ENCODE data around the gene RASA2. TPM values are rescaled to one million over a fixed set of nuclear protein-coding genes. Genes with fewer than 3 reads are reported as not detected.

The RASA2 gene
- total RNA-seq, 1 experiment from 2014 or later, result 26.7 TPM

DNA sequence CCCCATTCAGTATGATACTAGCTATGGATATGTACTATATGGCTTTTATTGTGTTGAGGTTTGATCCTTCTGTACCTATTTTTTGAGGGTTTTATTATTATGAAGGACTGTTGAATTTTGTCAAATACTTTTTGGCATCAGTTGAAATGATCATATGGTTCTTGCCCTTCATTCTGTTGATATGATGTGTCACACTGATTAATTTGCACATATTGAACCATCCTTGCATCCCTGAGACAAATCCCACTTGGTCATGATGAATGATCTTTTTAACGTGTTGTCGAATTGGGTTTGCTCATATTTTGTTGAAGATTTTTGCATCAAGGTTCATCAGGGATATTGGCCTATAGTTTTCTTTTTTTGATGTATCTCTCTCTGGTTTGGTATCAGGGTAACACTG is 61.0 kb downstream of the RASA2 start:
- no peaks in the 10 kb centered on the region for H3K27me3 Mint-ChIP-seq (ENCODE audit: insufficient read depth, unreplicated experiment)
- TF ChIP-seq, protein P1, sequence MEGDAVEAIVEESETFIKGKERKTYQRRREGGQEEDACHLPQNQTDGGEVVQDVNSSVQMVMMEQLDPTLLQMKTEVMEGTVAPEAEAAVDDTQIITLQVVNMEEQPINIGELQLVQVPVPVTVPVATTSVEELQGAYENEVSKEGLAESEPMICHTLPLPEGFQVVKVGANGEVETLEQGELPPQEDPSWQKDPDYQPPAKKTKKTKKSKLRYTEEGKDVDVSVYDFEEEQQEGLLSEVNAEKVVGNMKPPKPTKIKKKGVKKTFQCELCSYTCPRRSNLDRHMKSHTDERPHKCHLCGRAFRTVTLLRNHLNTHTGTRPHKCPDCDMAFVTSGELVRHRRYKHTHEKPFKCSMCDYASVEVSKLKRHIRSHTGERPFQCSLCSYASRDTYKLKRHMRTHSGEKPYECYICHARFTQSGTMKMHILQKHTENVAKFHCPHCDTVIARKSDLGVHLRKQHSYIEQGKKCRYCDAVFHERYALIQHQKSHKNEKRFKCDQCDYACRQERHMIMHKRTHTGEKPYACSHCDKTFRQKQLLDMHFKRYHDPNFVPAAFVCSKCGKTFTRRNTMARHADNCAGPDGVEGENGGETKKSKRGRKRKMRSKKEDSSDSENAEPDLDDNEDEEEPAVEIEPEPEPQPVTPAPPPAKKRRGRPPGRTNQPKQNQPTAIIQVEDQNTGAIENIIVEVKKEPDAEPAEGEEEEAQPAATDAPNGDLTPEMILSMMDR (IDR thresholded peaks at IDR 0.05; ENCODE audit: insufficient read depth in 1 of 2, low read depth in 1 of 2, low read length in 1 of 2, severe bottlenecking in 1 of 2, unreplicated experiment in 1 of 2), result no peak
- Histone ChIP-seq H3K4me1 (no peaks in the 10 kb centered on the region), H3K27me3 (replicated peaks; ENCODE audit: control insufficient read depth, insufficient read depth, low read length) (no peaks in the 10 kb centered on the region), H3K36me3 (ENCODE audit: control insufficient read depth, insufficient read depth, low read length) (no peaks in the 10 kb centered on the region), H3K9me3 (peaks cover 3% of the 10 kb centered on the region; the same call in 1 of the 2 replicates), H3K4me3 (ENCODE audit: low read depth, low read length) (no peak overlapping the region)
- no TSS peak for BruUV-seq (replicated peaks)
- H3K27ac Mint-ChIP-seq (ENCODE audit: unreplicated experiment), result no peak overlapping the region
- POLR2A ChIA-PET, result no interaction called here
- intact Hi-C loops (cut with micrococcal nuclease; ENCODE audit: unreplicated experiment), result no loop called here
- no peak overlapping the region for H3K4me3 Mint-ChIP-seq (ENCODE audit: unreplicated experiment)
- DNase-seq, result no peak
- H3K36me3 Mint-ChIP-seq (ENCODE audit: insufficient read depth, unreplicated experiment), result peaks cover 80% of the 10 kb centered on the region
- H3K9me3 Mint-ChIP-seq (ENCODE audit: unreplicated experiment), result peaks cover 26% of the 10 kb centered on the region
- CTCF ChIA-PET, result interaction anchor here (0.6 kb wide), 1 partner anchor 56 kb away, joined by 3 read pairs; no protein-coding TSS in a partner anchor
- H3K4me1 Mint-ChIP-seq (ENCODE audit: low read depth, unreplicated experiment), result no peaks in the 10 kb centered on the region

DNA sequence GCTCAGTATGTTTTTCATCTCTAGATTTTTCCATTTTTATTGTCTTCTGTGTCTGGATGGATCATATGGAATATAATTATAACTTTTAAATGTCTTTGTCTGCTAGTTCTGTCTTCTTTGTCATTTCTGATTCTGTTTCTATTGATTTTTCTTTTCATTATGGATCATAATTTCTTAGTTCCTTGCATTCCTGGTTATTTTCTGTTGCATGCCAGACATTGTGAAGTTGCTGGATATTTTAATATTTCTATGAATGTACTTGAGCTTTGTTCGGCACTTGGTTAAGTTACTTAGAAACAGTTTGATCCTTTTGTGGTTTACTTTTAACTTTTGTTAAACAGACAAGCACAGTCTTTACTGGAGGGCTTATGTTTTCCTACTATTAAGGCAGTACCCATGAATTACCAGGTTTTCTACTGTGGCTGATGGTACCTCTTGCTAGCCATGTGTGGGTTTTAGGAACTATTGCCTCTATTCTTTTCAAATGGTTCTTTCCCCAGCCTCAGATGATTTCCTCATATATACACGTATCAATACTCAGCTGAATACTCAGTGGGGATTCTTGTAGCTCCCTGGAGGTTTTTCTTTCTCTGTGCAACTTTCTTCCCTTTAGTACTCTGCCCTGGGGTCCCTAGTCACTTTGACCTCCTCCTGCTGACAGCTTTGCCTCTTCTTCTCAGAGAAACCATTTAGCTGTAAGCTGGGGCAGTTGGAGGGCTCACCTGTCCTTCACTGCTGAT is 64.3 kb downstream of the RASA2 start:
- Mint-ChIP-seq H3K4me3 (ENCODE audit: unreplicated experiment) (no peak overlapping the region), H3K27ac (ENCODE audit: unreplicated experiment) (no peak overlapping the region), H3K27me3 (ENCODE audit: insufficient read depth, unreplicated experiment) (no peaks in the 10 kb centered on the region), H3K36me3 (ENCODE audit: insufficient read depth, unreplicated experiment) (peaks cover 49% of the 10 kb centered on the region), H3K9me3 (ENCODE audit: unreplicated experiment) (peaks cover 9% of the 10 kb centered on the region), H3K4me1 (ENCODE audit: low read depth, unreplicated experiment) (no peaks in the 10 kb centered on the region)
- no peak for DNase-seq
- Histone ChIP-seq H3K9me3 (peaks cover 3% of the 10 kb centered on the region; the same call in 1 of the 2 replicates), H3K4me3 (ENCODE audit: low read depth, low read length) (no peak overlapping the region), H3K4me1 (no peaks in the 10 kb centered on the region), H3K27me3 (replicated peaks; ENCODE audit: control insufficient read depth, insufficient read depth, low read length) (no peaks in the 10 kb centered on the region), H3K36me3 (ENCODE audit: control insufficient read depth, insufficient read depth, low read length) (no peaks in the 10 kb centered on the region)
- TF ChIP-seq, protein P1 (IDR thresholded peaks at IDR 0.05; ENCODE audit: insufficient read depth in 1 of 2, low read depth in 1 of 2, low read length in 1 of 2, severe bottlenecking in 1 of 2, unreplicated experiment in 1 of 2), result no peak
- intact Hi-C loops (cut with micrococcal nuclease; ENCODE audit: unreplicated experiment), result no loop called here
- CTCF ChIA-PET, result no interaction called here
- no TSS peak for BruUV-seq (replicated peaks)
- POLR2A ChIA-PET, result no interaction called here

DNA sequence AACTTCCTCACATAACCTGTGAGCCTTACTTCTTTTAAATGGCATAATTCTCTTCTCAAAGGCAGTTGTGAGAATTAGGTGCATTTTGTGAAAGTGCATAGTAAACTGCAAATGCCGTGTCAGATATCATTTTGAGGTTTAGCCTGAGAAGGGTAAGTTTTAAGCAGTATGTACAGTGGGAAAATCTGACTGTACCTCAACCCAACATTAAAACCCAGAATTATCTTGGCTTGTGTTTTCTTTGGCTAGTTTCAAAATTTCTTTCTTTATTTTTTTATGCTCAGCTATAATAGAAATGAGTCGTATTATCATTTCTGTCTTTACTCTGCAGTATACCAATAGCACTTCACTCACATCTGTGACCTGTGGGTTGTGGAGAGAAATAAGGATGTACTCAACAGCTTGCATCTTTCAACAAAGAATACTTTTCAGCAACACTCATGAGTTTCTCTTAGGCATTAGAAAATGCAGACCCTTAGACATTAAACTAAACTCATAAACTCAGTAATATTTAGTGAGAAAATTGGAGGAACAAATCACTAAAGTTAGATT is 65.7 kb downstream of the RASA2 start:
- Mint-ChIP-seq H3K4me3 (ENCODE audit: unreplicated experiment) (no peak overlapping the region), H3K27ac (ENCODE audit: unreplicated experiment) (no peak overlapping the region), H3K36me3 (ENCODE audit: insufficient read depth, unreplicated experiment) (peaks cover 35% of the 10 kb centered on the region), H3K9me3 (ENCODE audit: unreplicated experiment) (no peaks in the 10 kb centered on the region), H3K4me1 (ENCODE audit: low read depth, unreplicated experiment) (no peaks in the 10 kb centered on the region), H3K27me3 (ENCODE audit: insufficient read depth, unreplicated experiment) (no peaks in the 10 kb centered on the region)
- intact Hi-C loops (cut with micrococcal nuclease; ENCODE audit: unreplicated experiment), result no loop called here
- TF ChIP-seq, protein P1 (IDR thresholded peaks at IDR 0.05; ENCODE audit: insufficient read depth in 1 of 2, low read depth in 1 of 2, low read length in 1 of 2, severe bottlenecking in 1 of 2, unreplicated experiment in 1 of 2), result no peak
- ChIA-PET CTCF (interaction anchor here (0.7 kb wide), 1 partner anchor 242 kb away, joined by 3 read pairs; no protein-coding TSS in a partner anchor), POLR2A (no interaction called here)
- peaks cover 4% of the 10 kb centered on the region; the same call in 1 of the 2 replicates for H3K4me1 ChIP-seq
- no peaks in the 10 kb centered on the region for H3K27me3 ChIP-seq (replicated peaks; ENCODE audit: control insufficient read depth, insufficient read depth, low read length)
- no peak overlapping the region for H3K4me3 ChIP-seq (ENCODE audit: low read depth, low read length)
- no peaks in the 10 kb centered on the region for H3K36me3 ChIP-seq (ENCODE audit: control insufficient read depth, insufficient read depth, low read length)
- no peaks in the 10 kb centered on the region for H3K9me3 ChIP-seq
- no peak for DNase-seq
- no TSS peak for BruUV-seq (replicated peaks)

Data from Caco-2 (cell line).